SU-DHL-6 (cell line): ENCODE measurements around the gene KLHL1.
"Not testable (repeated sequence)": the region's sequence is repeated elsewhere in the genome, so short reads cannot be mapped to it uniquely, and the experiment has no call there.

Experiments
- H2AFZ ChIP-seq: fragments of 200-600 bp; sonication (generic); 2 replicates; pipeline ENCODE4 v1.6.1; 2014; ENCODE audit warnings: low read depth, mild to moderate bottlenecking, moderate library complexity, mixed read lengths, antibody characterized with exemption, low read length; ENCODE audit not compliant: severe bottlenecking
- H3F3A ChIP-seq: fragments of 200-600 bp; shearing (Covaris generic); 2 replicates; pipeline ENCODE4 v1.6.0; 2016; ENCODE audit warnings: antibody characterized with exemption, mild to moderate bottlenecking; ENCODE audit not compliant: insufficient read depth
- H3K27ac ChIP-seq: fragments of 200-600 bp; sonication (generic); 2 replicates; pipeline ENCODE4 v1.5.1; 2016; ENCODE audit warnings: low read depth, mild to moderate bottlenecking, low read length, moderate library complexity, mixed read lengths
- H3K27me3 ChIP-seq: fragments of 200-600 bp; sonication (generic), shearing (Covaris generic); 2 replicates; pipeline ENCODE4 v1.6.0; 2014; ENCODE audit warnings: mild to moderate bottlenecking, low read length
- H3K36me3 ChIP-seq: fragments of 200-600 bp; sonication (generic); 2 replicates; pipeline ENCODE4 v1.6.1; 2014; ENCODE audit warnings: mild to moderate bottlenecking, low read length, mixed read lengths
- H3K4me2 ChIP-seq: fragments of 300-600, 200-600 bp; shearing (Covaris generic), sonication (generic); 2 replicates; pipeline ENCODE4 v1.6.0; 2014; ENCODE audit warnings: low read length, low read depth, mild to moderate bottlenecking; ENCODE audit not compliant: poor library complexity, severe bottlenecking
- H3K4me3 ChIP-seq: fragments of 200-600 bp; sonication (generic); 2 replicates; pipeline ENCODE4 v1.5.1; 2014; ENCODE audit warnings: antibody characterized with exemption, low read length, mild to moderate bottlenecking, mixed read lengths; ENCODE audit not compliant: insufficient read depth, poor library complexity, severe bottlenecking
- H3K79me2 ChIP-seq: fragments of 200-600 bp; sonication (generic); 2 replicates; pipeline ENCODE4 v1.6.1; 2014; ENCODE audit warnings: mild to moderate bottlenecking, low read length, moderate library complexity; ENCODE audit not compliant: insufficient read depth
- H3K9ac ChIP-seq: fragments of 200-600 bp; sonication (generic); 2 replicates; pipeline ENCODE4 v1.7.0; 2014; ENCODE audit warnings: mild to moderate bottlenecking, low read length
- H3K9me2 ChIP-seq: fragments of 200-600 bp; sonication (generic); replicated peaks from 2 replicates; pipeline ENCODE4 v1.6.1; 2014; ENCODE audit warnings: low read length; ENCODE audit not compliant: insufficient read depth
- H3K9me3 ChIP-seq: fragments of 200-600 bp; sonication (generic); 2 replicates; pipeline ENCODE4 v1.6.1; 2014; ENCODE audit warnings: low read length, mixed read lengths; ENCODE audit not compliant: insufficient read depth
- H4K20me1 ChIP-seq: fragments of 200-600 bp; sonication (generic); 2 replicates; pipeline ENCODE4 v1.6.1; 2014; ENCODE audit warnings: low read depth, mild to moderate bottlenecking, antibody characterized with exemption, low read length, moderate library complexity, mixed read lengths
- CTCF ChIP-seq: fragments of 200-600 bp; sonication (generic); IDR thresholded peaks from one replicate; pipeline ENCODE4 v1.5.1; 2017; ENCODE audit warnings: antibody characterized with exemption, mild to moderate bottlenecking, low read length, moderate library complexity; ENCODE audit not compliant: insufficient read depth, poor library complexity, severe bottlenecking
- EZH2phosphoT487 ChIP-seq: fragments of 200-600 bp; sonication (generic), shearing (Covaris generic); conservative IDR thresholded peaks from 2 replicates; pipeline ENCODE4 v1.6.1; 2018; ENCODE audit warnings: mild to moderate bottlenecking, antibody characterized with exemption, low read length, moderate library complexity, mixed read lengths

KLHL1 gene

GRCh38 chr13:70108356-70109105 lies at the start of gene KLHL1:
Gene KLHL1, minus strand, starts transcription at chr13:70108452. Its CDS starts 753 bp downstream, at chr13:70107699.
- Histone ChIP-seq H3K9ac (no peak within 1 kb of the TSS), H3K9me3 (no peaks in the 10 kb centered on the region), H3K27me3 (no peaks in the 10 kb centered on the region), H2AFZ (no peak within 1 kb of the TSS), H3K27ac (no peak within 1 kb of the TSS), H3K79me2 (no peaks in the 10 kb centered on the region), H4K20me1 (no peaks in the 10 kb centered on the region), H3F3A (no peaks in the 10 kb centered on the region), H3K36me3 (no peaks in the 10 kb centered on the region), H3K4me2 (no peak within 1 kb of the TSS), H3K9me2 (no peaks in the 10 kb centered on the region), H3K4me3 (no peak within 1 kb of the TSS)
- TF ChIP-seq EZH2phosphoT487 (no peak), CTCF (no peak)

- not testable (repeated sequence) for H3K36me3 ChIP-seq, H3K9ac ChIP-seq, H2AFZ ChIP-seq, H3K27ac ChIP-seq, H3K4me3 ChIP-seq, H3K9me2 ChIP-seq, H3K9me3 ChIP-seq, H3K79me2 ChIP-seq, H3F3A ChIP-seq, H4K20me1 ChIP-seq, H3K4me2 ChIP-seq, H3K27me3 ChIP-seq
Measured at GRCh38 chr13:70142658-70143057, 34.4 kb upstream of the KLHL1 start.

GRCh38 chr13:70128098-70128497 lies 19.8 kb upstream of the KLHL1 start:
- no peaks in the 10 kb centered on the region for H3K27me3 ChIP-seq
- H3F3A ChIP-seq = no peaks in the 10 kb centered on the region
- peak overlapping the region; percentile 74 for H2AFZ ChIP-seq
- no peak overlapping the region for H3K9ac ChIP-seq
- H3K9me3 ChIP-seq = no peaks in the 10 kb centered on the region
- H3K79me2 ChIP-seq = no peaks in the 10 kb centered on the region
- TF ChIP-seq EZH2phosphoT487 (no peak), CTCF (no peak)
- no peak overlapping the region for H3K4me2 ChIP-seq
- no peaks in the 10 kb centered on the region for H4K20me1 ChIP-seq
- no peaks in the 10 kb centered on the region for H3K36me3 ChIP-seq
- H3K4me3 ChIP-seq = no peak overlapping the region
- no peak overlapping the region for H3K27ac ChIP-seq
- H3K9me2 ChIP-seq = no peaks in the 10 kb centered on the region

GRCh38 chr13:70125693-70126092 lies 17.4 kb upstream of the KLHL1 start:
- H3K79me2 ChIP-seq = no peaks in the 10 kb centered on the region
- H3F3A ChIP-seq = no peaks in the 10 kb centered on the region
- H3K36me3 ChIP-seq = no peaks in the 10 kb centered on the region
- H3K9ac ChIP-seq = no peak overlapping the region
- no peak overlapping the region for H3K4me3 ChIP-seq
- no peaks in the 10 kb centered on the region for H4K20me1 ChIP-seq
- H3K27ac ChIP-seq = no peak overlapping the region
- TF ChIP-seq EZH2phosphoT487 (no peak), CTCF (no peak)
- no peaks in the 10 kb centered on the region for H3K27me3 ChIP-seq
- H3K9me2 ChIP-seq = no peaks in the 10 kb centered on the region
- no peaks in the 10 kb centered on the region for H3K9me3 ChIP-seq
- no peak overlapping the region for H3K4me2 ChIP-seq
- peak overlapping the region; percentile 38 for H2AFZ ChIP-seq
